Tibial nerve (tissue), 3 donors: ENCODE measurements around the gene KLF13.

Experiments
- CTCF ChIP-seq, 5 experiments: fragments of 200-600 bp in 3 of 5; fragments of 450-650 bp in 2 of 5; sonication (generic) in 3 of 5; IDR thresholded peaks; one replicate each; pipeline ENCODE4 v1.5.1; 2016 to 2019; ENCODE audit warnings: antibody characterized with exemption in 5 of 5, mild to moderate bottlenecking in 3 of 5, moderate library complexity in 2 of 5
- POLR2A ChIP-seq, 2 donors: fragments of 450-650 bp; IDR thresholded peaks; one replicate each; pipeline ENCODE4 v1.6.1; 2017; ENCODE audit warnings: antibody characterized with exemption in 2 of 2, mild to moderate bottlenecking in 2 of 2, moderate library complexity in 2 of 2

GRCh38 chr15:31343831-31344230 is 17.2 kb downstream of the KLF13 start:
- TF ChIP-seq POLR2A (IDR thresholded peaks at IDR 0.05): no peak
- no peak for TF ChIP-seq CTCF (IDR thresholded peaks at IDR 0.05)
